ENCODE results near the gene KRT4. TPM values are rescaled to one million over a fixed set of nuclear protein-coding genes. Genes with fewer than 3 reads are reported as not detected.

KRT4 gene
- total and polyA plus RNA-seq, 2 donors (not counting 3 experiments of a cell fraction or from before 2014, with no cell fraction given): not detected

DNA sequence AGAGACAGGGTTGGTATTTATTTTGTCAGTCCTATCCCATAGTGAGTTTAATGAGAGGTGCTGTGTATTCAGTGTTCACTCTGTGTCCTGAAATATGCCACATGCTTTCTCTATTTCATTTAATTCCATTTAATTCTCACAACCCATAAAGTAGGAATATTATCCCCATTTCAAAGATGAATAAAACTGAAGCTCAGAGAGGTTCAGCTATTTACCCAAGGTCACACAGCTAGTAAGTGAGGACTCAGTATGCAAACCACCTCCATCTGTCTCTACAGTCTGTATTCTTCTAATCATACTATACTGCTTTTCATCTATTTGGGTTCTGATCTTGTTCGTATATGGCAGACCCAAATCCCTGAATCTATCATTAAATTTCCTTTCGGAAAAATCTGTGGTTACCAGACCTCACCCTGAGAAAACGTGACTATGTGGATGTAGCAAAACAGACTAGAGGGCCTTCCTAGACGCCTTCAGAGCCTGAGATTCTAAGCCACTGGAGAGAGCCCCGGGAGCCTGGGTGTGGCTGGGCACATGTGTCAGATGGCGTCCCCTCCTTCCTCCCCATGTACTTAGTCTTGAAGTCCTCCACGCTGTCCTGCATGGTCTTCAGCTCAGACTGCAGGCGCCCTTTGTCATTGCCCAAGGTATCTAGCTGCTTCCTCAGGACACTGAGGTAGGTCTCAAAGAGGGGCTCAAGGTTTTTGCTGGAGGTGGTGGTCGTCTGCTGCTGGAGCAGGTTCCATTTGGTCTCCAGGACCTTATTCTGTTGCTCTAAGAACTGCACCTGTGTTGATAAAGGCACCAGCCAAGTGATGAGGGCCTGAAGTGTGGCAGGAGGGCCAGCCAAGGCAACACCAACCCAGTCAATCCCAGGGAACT, 2.5 kb downstream of the KRT4 start:
- Histone ChIP-seq H3K4me3 (replicated peaks in 1 of 3; ENCODE audit: insufficient read depth in 1 of 3, low read depth in 1 of 3, low read length in 3 of 3) (no peak overlapping the region), H3K4me2 (ENCODE audit: insufficient read depth, low read length) (no peak overlapping the region), H3K27me3 (ENCODE audit: control insufficient read depth in 2 of 2, insufficient read depth in 2 of 2, low read length in 2 of 2) (no peaks in the 10 kb centered on the region), H4K20me1 (replicated peaks; ENCODE audit: control insufficient read depth, extremely low read depth, insufficient read depth, low read length) (no peaks in the 10 kb centered on the region), H2AFZ (ENCODE audit: low read depth, low read length) (no peak overlapping the region), H3K27ac (ENCODE audit: insufficient read depth, low read depth, low read length) (no peak overlapping the region), H3K4me1 (ENCODE audit: control insufficient read depth, extremely low read depth, insufficient read depth, low read length) (no peaks in the 10 kb centered on the region), H3K9me3 (replicated peaks; ENCODE audit: control insufficient read depth, insufficient read depth, low read length) (no peaks in the 10 kb centered on the region), H3K36me3 (ENCODE audit: control insufficient read depth in 2 of 2, extremely low read depth in 1 of 2, insufficient read depth in 2 of 2, low read length in 2 of 2) (no peaks in the 10 kb centered on the region), H3K79me2 (ENCODE audit: control insufficient read depth, insufficient read depth, low read length) (no peaks in the 10 kb centered on the region), H3K9me1 (replicated peaks; ENCODE audit: control insufficient read depth, extremely low read depth, insufficient read depth, low read length) (no peaks in the 10 kb centered on the region), H3K9ac (replicated peaks; ENCODE audit: extremely low read depth, insufficient read depth, low read length) (no peak overlapping the region)
- no peak for FAIRE-seq
- ChIA-PET POLR2A (no interaction called here), CTCF (interaction anchor here (0.6 kb wide), 1 partner anchor 23 kb away, joined by 3 read pairs; no protein-coding TSS in a partner anchor)
- intact Hi-C loops (cut with micrococcal nuclease) (no loop called here), dilution Hi-C loops (cut with MboI; ENCODE audit: extremely low pct_ligation_motif_present, low sequenced_read_pairs) (no loop called here)
- DNase-seq (ENCODE audit: low read depth, low spot score): no peak
- BruUV-seq (replicated peaks): no TSS peak
- TF ChIP-seq EZH2 (IDR thresholded peaks at IDR 0.05; ENCODE audit: borderline replicate concordance, low read depth, low read length, severe bottlenecking): no peak

DNA sequence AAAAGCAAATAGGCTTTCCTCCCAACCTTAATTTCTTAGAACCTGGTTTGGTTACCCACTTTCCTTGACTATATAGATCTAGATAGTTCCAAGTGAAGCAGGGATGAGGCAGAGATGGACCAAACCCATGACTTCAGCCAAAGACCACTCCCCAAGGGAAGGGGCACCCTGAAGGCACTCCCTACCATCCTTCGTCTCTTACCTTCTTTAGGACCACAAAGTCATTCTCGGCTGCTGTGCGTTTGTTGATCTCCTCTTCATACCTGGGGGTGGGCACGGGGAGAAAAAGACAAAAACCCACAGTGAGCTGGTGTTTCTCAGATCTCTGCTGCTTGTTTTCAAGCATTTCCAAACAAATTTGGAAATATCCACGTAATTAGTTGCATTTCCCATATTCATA, 3.4 kb downstream of the KRT4 start:
- BruUV-seq (replicated peaks): no TSS peak
- no peak overlapping the region for H3K27ac ChIP-seq (ENCODE audit: insufficient read depth, low read depth, low read length)
- dilution Hi-C loops (cut with MboI; ENCODE audit: extremely low pct_ligation_motif_present, low sequenced_read_pairs): no loop called here
- H3K27me3 ChIP-seq (ENCODE audit: control insufficient read depth in 2 of 2, insufficient read depth in 2 of 2, low read length in 2 of 2): no peaks in the 10 kb centered on the region
- H3K9ac ChIP-seq (replicated peaks; ENCODE audit: extremely low read depth, insufficient read depth, low read length): no peak overlapping the region
- no peaks in the 10 kb centered on the region for H3K4me1 ChIP-seq (ENCODE audit: control insufficient read depth, extremely low read depth, insufficient read depth, low read length)
- intact Hi-C loops (cut with micrococcal nuclease): no loop called here
- H3K36me3 ChIP-seq (ENCODE audit: control insufficient read depth in 2 of 2, extremely low read depth in 1 of 2, insufficient read depth in 2 of 2, low read length in 2 of 2): no peaks in the 10 kb centered on the region
- no peaks in the 10 kb centered on the region for H4K20me1 ChIP-seq (replicated peaks; ENCODE audit: control insufficient read depth, extremely low read depth, insufficient read depth, low read length)
- H3K9me3 ChIP-seq (replicated peaks; ENCODE audit: control insufficient read depth, insufficient read depth, low read length): no peaks in the 10 kb centered on the region
- CTCF ChIA-PET: no interaction called here
- POLR2A ChIA-PET: no interaction called here
- DNase-seq (ENCODE audit: low read depth, low spot score) (no peak), FAIRE-seq (no peak)
- no peak overlapping the region for H3K4me2 ChIP-seq (ENCODE audit: insufficient read depth, low read length)
- no peak overlapping the region for H2AFZ ChIP-seq (ENCODE audit: low read depth, low read length)
- no peaks in the 10 kb centered on the region for H3K9me1 ChIP-seq (replicated peaks; ENCODE audit: control insufficient read depth, extremely low read depth, insufficient read depth, low read length)
- H3K79me2 ChIP-seq (ENCODE audit: control insufficient read depth, insufficient read depth, low read length): no peaks in the 10 kb centered on the region
- H3K4me3 ChIP-seq (replicated peaks in 1 of 3; ENCODE audit: insufficient read depth in 1 of 3, low read depth in 1 of 3, low read length in 3 of 3): no peak overlapping the region
- TF ChIP-seq, protein P1, sequence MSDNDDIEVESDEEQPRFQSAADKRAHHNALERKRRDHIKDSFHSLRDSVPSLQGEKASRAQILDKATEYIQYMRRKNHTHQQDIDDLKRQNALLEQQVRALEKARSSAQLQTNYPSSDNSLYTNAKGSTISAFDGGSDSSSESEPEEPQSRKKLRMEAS (IDR thresholded peaks at IDR 0.05; ENCODE audit: insufficient read depth, insufficient read length): no peak
- TF ChIP-seq MYC (IDR thresholded peaks at IDR 0.05; ENCODE audit: low read depth, low read length) (no peak), GATA2 (IDR thresholded peaks at IDR 0.05; ENCODE audit: insufficient read depth, insufficient read length, low read depth, low read length) (no peak), JUN (IDR thresholded peaks at IDR 0.05; ENCODE audit: borderline replicate concordance, insufficient read depth, insufficient read length, low read depth) (no peak), EZH2 (IDR thresholded peaks at IDR 0.05; ENCODE audit: borderline replicate concordance, low read depth, low read length, severe bottlenecking) (no peak), POLR2A (IDR thresholded peaks at IDR 0.05; ENCODE audit: low read depth, low read length) (no peak), POLR2AphosphoS5 (IDR thresholded peaks at IDR 0.05; ENCODE audit: insufficient read depth, low read depth, low read length) (no peak), FOS (IDR thresholded peaks at IDR 0.05; ENCODE audit: borderline replicate concordance, insufficient read depth, low read length) (no peak)
- TF ChIP-seq, protein P2, sequence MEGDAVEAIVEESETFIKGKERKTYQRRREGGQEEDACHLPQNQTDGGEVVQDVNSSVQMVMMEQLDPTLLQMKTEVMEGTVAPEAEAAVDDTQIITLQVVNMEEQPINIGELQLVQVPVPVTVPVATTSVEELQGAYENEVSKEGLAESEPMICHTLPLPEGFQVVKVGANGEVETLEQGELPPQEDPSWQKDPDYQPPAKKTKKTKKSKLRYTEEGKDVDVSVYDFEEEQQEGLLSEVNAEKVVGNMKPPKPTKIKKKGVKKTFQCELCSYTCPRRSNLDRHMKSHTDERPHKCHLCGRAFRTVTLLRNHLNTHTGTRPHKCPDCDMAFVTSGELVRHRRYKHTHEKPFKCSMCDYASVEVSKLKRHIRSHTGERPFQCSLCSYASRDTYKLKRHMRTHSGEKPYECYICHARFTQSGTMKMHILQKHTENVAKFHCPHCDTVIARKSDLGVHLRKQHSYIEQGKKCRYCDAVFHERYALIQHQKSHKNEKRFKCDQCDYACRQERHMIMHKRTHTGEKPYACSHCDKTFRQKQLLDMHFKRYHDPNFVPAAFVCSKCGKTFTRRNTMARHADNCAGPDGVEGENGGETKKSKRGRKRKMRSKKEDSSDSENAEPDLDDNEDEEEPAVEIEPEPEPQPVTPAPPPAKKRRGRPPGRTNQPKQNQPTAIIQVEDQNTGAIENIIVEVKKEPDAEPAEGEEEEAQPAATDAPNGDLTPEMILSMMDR (IDR thresholded peaks at IDR 0.05; ENCODE audit: extremely low read depth in 1 of 2, insufficient read depth in 1 of 2, low read depth in 1 of 2, low read length in 2 of 2): no peak
